Activated gamma-delta T cell treated with Interleukin-2 at 50 U/mL for 16 hours (primary cell): ENCODE results near the gene NLRC5.
"Not testable (repeated sequence)": the region's sequence is repeated elsewhere in the genome, so short reads cannot be mapped to it uniquely, and the experiment has no call there.

Source experiments
- DNase-seq: peaks from one replicate; pipeline ENCODE4 v3.0.0-alpha.2; 2020

The NLRC5 gene

GRCh38 chr16:57053206-57053605, 63.8 kb downstream of the NLRC5 start:
- no peak for DNase-seq

GRCh38 chr16:57054338-57054737, 65.0 kb downstream of the NLRC5 start:
- DNase-seq: no peak

GRCh38 chr16:57054771-57055170, 65.4 kb downstream of the NLRC5 start:
- DNase-seq: no peak

- no peak for DNase-seq
Measured at GRCh38 chr16:57055671-57056070, 66.3 kb downstream of the NLRC5 start.

- no peak for DNase-seq
Measured at GRCh38 chr16:57058291-57058861, 69.0 kb downstream of the NLRC5 start.

GRCh38 chr16:57060323-57061083, 71.1 kb downstream of the NLRC5 start:
- DNase-seq: no peak

- DNase-seq: no peak
Measured at GRCh38 chr16:57061084-57061905, 71.9 kb downstream of the NLRC5 start.

GRCh38 chr16:57062329-57062728, 73.0 kb downstream of the NLRC5 start:
- no peak for DNase-seq

- not testable (repeated sequence) for DNase-seq
Measured at GRCh38 chr16:57063189-57063588, 73.8 kb downstream of the NLRC5 start.

GRCh38 chr16:57064995-57065394, 75.6 kb downstream of the NLRC5 start:
- no peak for DNase-seq

- no peak for DNase-seq
Measured at GRCh38 chr16:57066625-57067024, 77.3 kb downstream of the NLRC5 start.

- DNase-seq: no peak
Measured at GRCh38 chr16:57067347-57067746, 78.0 kb downstream of the NLRC5 start.

- no peak for DNase-seq
Measured at GRCh38 chr16:57069053-57069452, 79.7 kb downstream of the NLRC5 start.

GRCh38 chr16:57069635-57070370, 80.4 kb downstream of the NLRC5 start:
- DNase-seq: no peak

GRCh38 chr16:57070424-57070823, 81.1 kb downstream of the NLRC5 start:
- no peak for DNase-seq

- not testable (repeated sequence) for DNase-seq
Measured at GRCh38 chr16:57071081-57071732, 81.8 kb downstream of the NLRC5 start.

GRCh38 chr16:57071831-57072582, 82.7 kb downstream of the NLRC5 start:
- DNase-seq: no peak

GRCh38 chr16:57072616-57073275, 83.4 kb downstream of the NLRC5 start:
- DNase-seq: no peak

- DNase-seq: no peak
Measured at GRCh38 chr16:57077714-57078113, 88.4 kb downstream of the NLRC5 start.

GRCh38 chr16:57081744-57082143, 92.4 kb downstream of the NLRC5 start:
- DNase-seq: no peak

- DNase-seq: no peak
Measured at GRCh38 chr16:57082664-57083063, 93.3 kb downstream of the NLRC5 start.
